Erythroblast (primary cell): ENCODE measurements around the gene TEX35.

Experiments
- DNase-seq, 2 experiments: peaks; one replicate each; lab custom pipeline; 2025; lab: John Stamatoyannopoulos, UW
- GATA1 ChIP-seq: IDR thresholded peaks from 2 replicates; pipeline ENCODE4 v1.6.1; 2011; ENCODE audit warnings: low read depth, mild to moderate bottlenecking, control low read depth, low read length, moderate library complexity
- POLR2A ChIP-seq: IDR thresholded peaks from 2 replicates; pipeline ENCODE4 v1.6.1; 2011; ENCODE audit warnings: mild to moderate bottlenecking, low read length

The TEX35 gene

GRCh38 chr1:178512566-178513277 is at the start of gene TEX35:
Gene TEX35 (plus strand): TSS chr1:178513109. CDS start chr1:178513189, 80 bp downstream.
- no peak for TF ChIP-seq GATA1
- no peak for TF ChIP-seq POLR2A
- DNase-seq, result no peak

GRCh38 chr1:178464141-178464540 is 48.8 kb upstream of the TEX35 start:
- TF ChIP-seq POLR2A (no peak), GATA1 (no peak)

GRCh38 chr1:178464566-178464965 is 48.3 kb upstream of the TEX35 start:
- TF ChIP-seq POLR2A (no peak), GATA1 (no peak)
- DNase-seq, result no peak

More at GRCh38 chr1:178464141-178464540, 48.8 kb upstream of the TEX35 start:
- DNase-seq, result no peak

GRCh38 chr1:178465011-178465410 is 47.9 kb upstream of the TEX35 start:
- TF ChIP-seq GATA1, result no peak
- TF ChIP-seq POLR2A, result no peak
- no peak for DNase-seq

- DNase-seq, result no peak
- TF ChIP-seq GATA1 (no peak), POLR2A (no peak)
These were observed 45.1 kb upstream of the TEX35 start for GRCh38 chr1:178467837-178468236.

GRCh38 chr1:178470411-178470960 is 42.4 kb upstream of the TEX35 start:
- no peak for TF ChIP-seq POLR2A
- no peak for TF ChIP-seq GATA1
- DNase-seq, result no peak

- no peak for TF ChIP-seq GATA1
- no peak for TF ChIP-seq POLR2A
- no peak for DNase-seq
These were observed 40.4 kb upstream of the TEX35 start for GRCh38 chr1:178472531-178472930.

GRCh38 chr1:178477373-178477772 is 35.5 kb upstream of the TEX35 start:
- DNase-seq, result no peak

GRCh38 chr1:178477841-178478240 is 35.1 kb upstream of the TEX35 start:
- TF ChIP-seq POLR2A (no peak), GATA1 (no peak)
- DNase-seq, result no peak

More at GRCh38 chr1:178477373-178477772, 35.5 kb upstream of the TEX35 start:
- TF ChIP-seq POLR2A (no peak), GATA1 (no peak)

GRCh38 chr1:178483251-178483957 is 29.5 kb upstream of the TEX35 start:
- DNase-seq, result no peak
- TF ChIP-seq POLR2A (no peak), GATA1 (no peak)

GRCh38 chr1:178484698-178485225 is 28.1 kb upstream of the TEX35 start:
- no peak for DNase-seq
- TF ChIP-seq GATA1 (no peak), POLR2A (no peak)

- no peak for TF ChIP-seq POLR2A
- TF ChIP-seq GATA1, result no peak
These were observed 27.3 kb upstream of the TEX35 start for GRCh38 chr1:178485541-178485981.

GRCh38 chr1:178486100-178487069 is 26.5 kb upstream of the TEX35 start:
- no peak for DNase-seq
- no peak for TF ChIP-seq GATA1

More at GRCh38 chr1:178485541-178485981, 27.3 kb upstream of the TEX35 start:
- DNase-seq, result peak in 1 of 2 experiments; percentile 3

GRCh38 chr1:178487070-178487615 is 25.8 kb upstream of the TEX35 start:
- TF ChIP-seq GATA1, result no peak
- no peak for DNase-seq
